Natural killer cell (primary cell): ENCODE results near the gene GNG7. TPM values are rescaled to one million over a fixed set of nuclear protein-coding genes. Genes with fewer than 3 reads are reported as not detected.

Experiments used
- ATAC-seq, 3 donors: fragments of 150-1000 bp in 2 of 3; fragments of 200-7000 bp in 1 of 3; cut with Tn5 transposase; 1 replicate in 1 of 3; 2 replicates in 2 of 3; pipeline ENCODE4 v1.10.0; 2021; ENCODE audit warnings: mild to moderate bottlenecking in 2 of 3, moderate library complexity in 2 of 3
- DNase-seq, 2 donors: peaks; one replicate each; pipeline versions ENCODE4 v3.0.0 to v3.0.0-alpha.2; 2013 to 2021; ENCODE audit warnings: mixed read lengths in 1 of 2
- H3K27ac ChIP-seq: one replicate; pipeline ENCODE4 v1.5.1; 2013; ENCODE audit warnings: mild to moderate bottlenecking, low read length
- H3K27me3 ChIP-seq: one replicate; pipeline ENCODE4 v1.6.1; 2013; ENCODE audit warnings: low read length; ENCODE audit not compliant: control insufficient read depth, insufficient read depth
- H3K36me3 ChIP-seq: one replicate; pipeline ENCODE4 v1.6.1; 2013; ENCODE audit warnings: low read length; ENCODE audit not compliant: control insufficient read depth, insufficient read depth
- H3K4me1 ChIP-seq: one replicate; pipeline ENCODE4 v1.6.1; 2013; ENCODE audit warnings: low read length; ENCODE audit not compliant: control insufficient read depth, insufficient read depth
- H3K4me3 ChIP-seq: one replicate; pipeline ENCODE4 v1.5.1; 2013; ENCODE audit warnings: low read length
- H3K9me3 ChIP-seq: one replicate; pipeline ENCODE4 v1.6.1; 2013; ENCODE audit warnings: low read length; ENCODE audit not compliant: control insufficient read depth, insufficient read depth
- H3K27ac Mint-ChIP-seq, 2 donors: one replicate each; pipeline ENCODE4 v1.8.0; 2022; ENCODE audit warnings: mild to moderate bottlenecking in 2 of 2, mixed read lengths in 2 of 2, moderate library complexity in 1 of 2
- H3K27me3 Mint-ChIP-seq, 2 donors: one replicate each; pipeline ENCODE4 v1.8.0; 2022; ENCODE audit warnings: low read depth in 2 of 2, mixed read lengths in 2 of 2
- H3K36me3 Mint-ChIP-seq: one replicate; pipeline ENCODE4 v1.8.0; 2022; ENCODE audit warnings: mixed read lengths
- H3K4me1 Mint-ChIP-seq, 2 donors: one replicate each; pipeline ENCODE4 v1.8.0; 2022; ENCODE audit warnings: mixed read lengths in 2 of 2
- H3K4me3 Mint-ChIP-seq: one replicate; pipeline ENCODE4 v1.8.0; 2022; ENCODE audit warnings: mild to moderate bottlenecking, moderate library complexity, mixed read lengths
- H3K9me3 Mint-ChIP-seq, 2 donors: one replicate each; pipeline ENCODE4 v1.8.0; 2022; ENCODE audit warnings: mixed read lengths in 2 of 2
- WGBS: methylation state at CpG from one replicate; pipeline ENCODE4 v1.1.7; 2013; ENCODE audit warnings: missing lambda C conversion rate; ENCODE audit not compliant: insufficient coverage; 5-methylcytosine and 5-hydroxymethylcytosine counted together
- intact Hi-C: fragments of 100-400 bp; cut with micrococcal nuclease; formaldehyde crosslinking; loops from one replicate; pipeline ENCODE4 v1.14.2; 2022
- total RNA-seq, 4 donors: library from RNA; stranded (reverse); fragments of 120-200 nt in 1 of 4; gene quantifications; one replicate each; pipeline versions ENCODE4 v1.2.3 to v1.2.4, GENCODE V29; 2013 to 2022
- TF ChIP-seq, protein P1 (sequence below): fragments of 200-600 bp; IDR thresholded peaks from one replicate; pipeline ENCODE4 v1.8.0; 2022; ENCODE audit warnings: antibody characterized with exemption

The GNG7 gene
- total RNA-seq, 3 donors from 2014 or later (not counting 1 experiment from before 2014, with no cell fraction given), result 0.75 to 4.8 (median 1.5) TPM

DNA sequence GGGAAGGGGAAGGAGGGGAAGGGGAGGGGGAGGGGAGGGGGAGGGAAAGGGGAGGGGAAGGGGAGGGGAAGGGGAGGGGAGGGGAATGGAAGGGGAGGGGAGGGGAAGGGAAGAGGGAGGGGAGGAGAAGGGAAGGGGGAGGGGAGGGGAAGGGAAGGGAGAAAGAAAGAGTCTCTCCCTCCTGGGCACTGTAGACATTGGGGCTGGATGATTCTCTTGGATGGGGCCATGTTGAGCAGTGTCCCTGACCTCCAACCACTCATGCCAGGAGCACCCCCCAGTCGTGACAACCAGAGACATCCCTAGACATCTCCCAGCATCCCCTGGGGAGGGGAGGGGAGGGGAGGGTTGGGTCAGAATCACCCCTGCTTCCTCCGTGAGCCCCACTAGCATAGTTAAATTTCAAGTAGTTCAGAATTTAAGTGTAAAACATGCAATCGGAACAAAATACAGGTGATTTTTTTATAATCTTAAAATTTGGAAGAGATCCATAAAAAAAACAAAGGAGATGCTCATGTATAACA, 64.0 kb downstream of the GNG7 start:
- H3K36me3 Mint-ChIP-seq, result no peaks in the 10 kb centered on the region
- intact Hi-C loops, result no loop called here
- no peaks in the 10 kb centered on the region for H3K36me3 ChIP-seq
- H3K27me3 Mint-ChIP-seq, result peaks cover 0 to 2% of the 10 kb centered on the region in 2 donors
- no peaks in the 10 kb centered on the region for H3K27me3 ChIP-seq
- H3K9me3 Mint-ChIP-seq, result no peaks in the 10 kb centered on the region
- H3K4me1 Mint-ChIP-seq, result peaks cover 4 to 14% of the 10 kb centered on the region in 2 donors
- TF ChIP-seq, protein P1, sequence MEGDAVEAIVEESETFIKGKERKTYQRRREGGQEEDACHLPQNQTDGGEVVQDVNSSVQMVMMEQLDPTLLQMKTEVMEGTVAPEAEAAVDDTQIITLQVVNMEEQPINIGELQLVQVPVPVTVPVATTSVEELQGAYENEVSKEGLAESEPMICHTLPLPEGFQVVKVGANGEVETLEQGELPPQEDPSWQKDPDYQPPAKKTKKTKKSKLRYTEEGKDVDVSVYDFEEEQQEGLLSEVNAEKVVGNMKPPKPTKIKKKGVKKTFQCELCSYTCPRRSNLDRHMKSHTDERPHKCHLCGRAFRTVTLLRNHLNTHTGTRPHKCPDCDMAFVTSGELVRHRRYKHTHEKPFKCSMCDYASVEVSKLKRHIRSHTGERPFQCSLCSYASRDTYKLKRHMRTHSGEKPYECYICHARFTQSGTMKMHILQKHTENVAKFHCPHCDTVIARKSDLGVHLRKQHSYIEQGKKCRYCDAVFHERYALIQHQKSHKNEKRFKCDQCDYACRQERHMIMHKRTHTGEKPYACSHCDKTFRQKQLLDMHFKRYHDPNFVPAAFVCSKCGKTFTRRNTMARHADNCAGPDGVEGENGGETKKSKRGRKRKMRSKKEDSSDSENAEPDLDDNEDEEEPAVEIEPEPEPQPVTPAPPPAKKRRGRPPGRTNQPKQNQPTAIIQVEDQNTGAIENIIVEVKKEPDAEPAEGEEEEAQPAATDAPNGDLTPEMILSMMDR, result no peak
- no peak for DNase-seq
- no peak overlapping the region for H3K27ac Mint-ChIP-seq
- H3K9me3 ChIP-seq, result no peaks in the 10 kb centered on the region
- no peak overlapping the region for H3K4me3 Mint-ChIP-seq
- peaks cover 16% of the 10 kb centered on the region for H3K4me1 ChIP-seq
- no peak overlapping the region for H3K27ac ChIP-seq
- no peak for ATAC-seq
- H3K4me3 ChIP-seq, result no peak overlapping the region
- WGBS, result 92% methylated on average over 2 of the region's 3 CpGs

DNA sequence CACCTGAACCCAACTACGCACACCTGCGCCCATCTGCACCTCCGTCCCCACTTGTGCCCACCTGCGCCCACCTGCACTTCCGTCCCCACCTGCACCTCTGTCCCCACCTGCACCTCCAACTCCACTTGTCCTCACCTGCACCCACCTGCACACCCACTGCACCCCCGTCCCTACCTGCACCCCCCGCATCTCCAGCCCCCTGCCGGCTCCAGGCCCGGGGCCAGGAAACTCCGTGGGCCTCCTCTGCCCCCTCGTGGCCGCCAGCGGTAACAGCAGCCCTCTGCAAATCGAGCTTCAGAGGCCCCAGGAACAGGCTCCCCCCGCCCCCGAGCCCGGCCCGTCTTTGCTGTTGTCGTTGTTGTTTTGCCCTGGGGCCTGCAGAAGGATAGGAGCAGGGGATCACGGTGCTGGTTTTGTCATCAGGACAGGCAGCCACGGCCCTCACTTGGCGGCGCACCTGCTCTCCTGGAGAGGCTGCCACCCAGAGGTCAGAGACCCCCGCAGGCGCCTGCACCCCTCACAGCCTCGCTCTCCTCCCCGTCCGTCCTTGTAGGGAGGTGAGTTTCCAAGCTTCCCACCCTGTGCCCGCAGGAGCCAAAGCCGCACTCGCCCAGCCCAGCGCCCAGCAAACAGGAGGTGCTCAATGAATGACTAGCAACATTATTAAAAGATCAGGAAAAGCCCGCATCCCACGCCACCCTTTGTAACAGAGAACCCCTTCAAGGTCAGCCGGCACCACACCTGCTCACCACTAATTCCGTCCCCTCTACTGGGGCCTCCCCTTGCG, 65.4 kb downstream of the GNG7 start:
- DNase-seq (peak; percentile 74 to 87), ATAC-seq (peak; percentile 94 to 100 (median 97))
- no peak overlapping the region for H3K27ac Mint-ChIP-seq
- TF ChIP-seq, protein P1, result peak; percentile 79
- H3K4me1 ChIP-seq, result peaks cover 16% of the 10 kb centered on the region
- peaks cover 4 to 14% of the 10 kb centered on the region in 2 donors for H3K4me1 Mint-ChIP-seq
- H3K36me3 Mint-ChIP-seq, result no peaks in the 10 kb centered on the region
- no peaks in the 10 kb centered on the region for H3K9me3 ChIP-seq
- H3K27me3 ChIP-seq, result no peaks in the 10 kb centered on the region
- H3K36me3 ChIP-seq, result no peaks in the 10 kb centered on the region
- 25% methylated on average over 37 of the region's 37 CpGs for WGBS
- H3K4me3 Mint-ChIP-seq, result no peak overlapping the region
- peaks cover 0 to 2% of the 10 kb centered on the region in 2 donors for H3K27me3 Mint-ChIP-seq
- intact Hi-C loops, result loop anchor here (1.0 kb wide), 1 partner anchor 163 kb away; no protein-coding TSS in a partner anchor
- H3K9me3 Mint-ChIP-seq, result no peaks in the 10 kb centered on the region
- no peak overlapping the region for H3K27ac ChIP-seq
- no peak overlapping the region for H3K4me3 ChIP-seq

DNA sequence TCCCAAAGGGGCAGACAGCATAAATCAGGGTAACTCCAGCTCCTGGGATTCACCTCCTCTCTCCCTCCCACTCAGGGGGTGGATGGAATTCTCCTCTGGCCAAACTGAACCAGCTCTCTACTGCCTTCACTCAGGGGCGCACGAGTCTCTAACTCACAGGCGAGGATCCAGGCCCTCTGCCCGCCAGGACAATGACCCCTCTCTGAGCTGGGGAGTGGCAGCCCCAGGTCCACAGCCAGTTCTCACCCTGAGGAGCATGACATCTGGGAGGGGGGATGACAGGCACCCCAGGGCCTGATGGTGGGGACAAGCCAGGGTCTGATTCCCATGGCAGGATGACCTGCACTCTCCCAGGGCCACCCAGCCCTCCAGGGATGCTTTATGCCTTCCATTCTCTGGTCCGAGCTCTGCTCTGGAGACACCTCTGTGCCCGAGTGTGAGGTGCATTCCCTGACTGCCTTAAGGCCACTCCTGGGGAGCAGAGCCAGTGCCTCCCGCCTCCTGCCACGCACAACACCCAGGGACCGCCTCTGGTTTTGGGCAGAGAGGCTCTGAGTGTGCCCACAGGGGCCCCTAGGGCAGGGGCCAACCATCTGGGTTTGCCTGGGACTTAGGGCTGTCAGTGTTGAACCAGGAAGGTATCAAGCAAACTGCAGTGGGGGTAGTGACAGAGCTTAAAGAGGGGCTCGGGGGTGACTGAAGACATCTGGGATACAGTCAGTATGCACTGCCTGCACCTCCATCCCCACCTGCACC, 66.2 kb downstream of the GNG7 start:
- Histone ChIP-seq H3K9me3 (peaks cover 4% of the 10 kb centered on the region), H3K27me3 (no peaks in the 10 kb centered on the region), H3K27ac (no peak overlapping the region), H3K36me3 (no peaks in the 10 kb centered on the region), H3K4me3 (no peak overlapping the region), H3K4me1 (peaks cover 24% of the 10 kb centered on the region)
- TF ChIP-seq, protein P1, result no peak
- Mint-ChIP-seq H3K27ac (no peak overlapping the region), H3K27me3 (peaks cover 0 to 2% of the 10 kb centered on the region in 2 donors), H3K4me3 (no peak overlapping the region), H3K36me3 (no peaks in the 10 kb centered on the region), H3K9me3 (no peaks in the 10 kb centered on the region), H3K4me1 (peaks cover 10 to 18% of the 10 kb centered on the region in 2 donors)
- no peak for ATAC-seq
- WGBS, result 72% methylated on average over 10 of the region's 10 CpGs
- no peak for DNase-seq
- intact Hi-C loops, result no loop called here
